ENCODE measurements around the gene SLF2.

DNA sequence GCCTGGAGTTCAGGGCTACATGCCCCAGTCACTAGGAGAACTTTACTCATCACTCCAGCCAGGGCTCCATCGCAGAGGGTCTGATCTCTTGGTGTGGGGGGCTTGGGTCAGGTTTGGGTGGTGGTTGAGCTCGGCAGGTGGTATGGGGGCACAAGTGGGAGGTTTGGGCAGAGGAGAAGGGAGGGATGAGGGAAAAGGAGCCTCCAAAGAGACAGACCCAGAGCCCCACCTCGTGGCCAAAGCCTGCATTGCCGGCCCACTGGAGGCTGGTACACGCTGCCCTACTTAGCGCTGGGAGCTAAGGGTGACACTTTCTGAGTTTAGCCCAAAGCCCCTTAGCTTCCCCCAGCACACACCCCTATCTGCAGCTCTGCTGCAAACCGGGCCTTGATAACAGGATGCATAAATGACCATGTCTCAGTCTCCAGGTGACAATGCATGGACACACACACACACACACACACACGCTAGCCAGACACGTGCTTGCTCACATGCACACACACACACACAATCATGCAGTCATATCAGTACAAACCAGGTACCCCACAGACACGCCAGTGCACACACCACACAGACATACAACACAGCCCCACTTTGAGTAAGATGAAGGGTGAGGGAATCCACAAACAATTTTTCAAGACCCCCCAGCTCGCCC is 101.6 kb downstream of the SLF2 start:
- no peak for TF ChIP-seq POLR2AphosphoS5 (IDR thresholded peaks at IDR 0.05; ENCODE audit: low read depth, low read length)
- TF ChIP-seq, protein P1, sequence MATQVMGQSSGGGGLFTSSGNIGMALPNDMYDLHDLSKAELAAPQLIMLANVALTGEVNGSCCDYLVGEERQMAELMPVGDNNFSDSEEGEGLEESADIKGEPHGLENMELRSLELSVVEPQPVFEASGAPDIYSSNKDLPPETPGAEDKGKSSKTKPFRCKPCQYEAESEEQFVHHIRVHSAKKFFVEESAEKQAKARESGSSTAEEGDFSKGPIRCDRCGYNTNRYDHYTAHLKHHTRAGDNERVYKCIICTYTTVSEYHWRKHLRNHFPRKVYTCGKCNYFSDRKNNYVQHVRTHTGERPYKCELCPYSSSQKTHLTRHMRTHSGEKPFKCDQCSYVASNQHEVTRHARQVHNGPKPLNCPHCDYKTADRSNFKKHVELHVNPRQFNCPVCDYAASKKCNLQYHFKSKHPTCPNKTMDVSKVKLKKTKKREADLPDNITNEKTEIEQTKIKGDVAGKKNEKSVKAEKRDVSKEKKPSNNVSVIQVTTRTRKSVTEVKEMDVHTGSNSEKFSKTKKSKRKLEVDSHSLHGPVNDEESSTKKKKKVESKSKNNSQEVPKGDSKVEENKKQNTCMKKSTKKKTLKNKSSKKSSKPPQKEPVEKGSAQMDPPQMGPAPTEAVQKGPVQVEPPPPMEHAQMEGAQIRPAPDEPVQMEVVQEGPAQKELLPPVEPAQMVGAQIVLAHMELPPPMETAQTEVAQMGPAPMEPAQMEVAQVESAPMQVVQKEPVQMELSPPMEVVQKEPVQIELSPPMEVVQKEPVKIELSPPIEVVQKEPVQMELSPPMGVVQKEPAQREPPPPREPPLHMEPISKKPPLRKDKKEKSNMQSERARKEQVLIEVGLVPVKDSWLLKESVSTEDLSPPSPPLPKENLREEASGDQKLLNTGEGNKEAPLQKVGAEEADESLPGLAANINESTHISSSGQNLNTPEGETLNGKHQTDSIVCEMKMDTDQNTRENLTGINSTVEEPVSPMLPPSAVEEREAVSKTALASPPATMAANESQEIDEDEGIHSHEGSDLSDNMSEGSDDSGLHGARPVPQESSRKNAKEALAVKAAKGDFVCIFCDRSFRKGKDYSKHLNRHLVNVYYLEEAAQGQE (IDR thresholded peaks at IDR 0.05; ENCODE audit: insufficient read depth in 1 of 2, low read depth in 2 of 2, low read length in 2 of 2) = no peak
- TF ChIP-seq SIN3A (IDR thresholded peaks at IDR 0.05; ENCODE audit: borderline replicate concordance, insufficient read depth, low read length) = no peak
- TF ChIP-seq TAF1 (IDR thresholded peaks at IDR 0.05; ENCODE audit: borderline replicate concordance, insufficient read depth, low read length) = no peak
